Activated T-helper 2 cell treated with anti-CD3 and anti-CD28 coated beads, Interferon-gamma antibody, Interleukin-2, Interleukin-4, amounts not matched to agents 10 μg/mL and 5 μg/mL and 100 μg/mL, durations not matched to agents 14 hours and 24 hours and 36 hours (primary cell): ENCODE measurements around the gene DIP2B. TPM values are rescaled to one million over a fixed set of nuclear protein-coding genes. Genes with fewer than 3 reads are reported as not detected.
A peak's percentile ranks its signal among the peaks of the same experiment; 100 is the strongest.
"Not testable (repeated sequence)": the region's sequence is repeated elsewhere in the genome, so short reads cannot be mapped to it uniquely, and the experiment has no call there.

Source experiments
- DNase-seq: peaks from one replicate; pipeline ENCODE4 v3.0.0; 2021; ENCODE audit warnings: low spot score
- H3K27ac Mint-ChIP-seq: one replicate; pipeline ENCODE4 v1.8.0; 2021; ENCODE audit warnings: mixed read lengths
- H3K27me3 Mint-ChIP-seq: one replicate; pipeline ENCODE4 v1.8.0; 2021; ENCODE audit warnings: low read depth, mixed read lengths
- H3K36me3 Mint-ChIP-seq: one replicate; pipeline ENCODE4 v1.8.0; 2021; ENCODE audit warnings: low read depth, mixed read lengths
- H3K4me1 Mint-ChIP-seq: one replicate; pipeline ENCODE4 v1.8.0; 2021; ENCODE audit warnings: low read depth, mixed read lengths
- H3K4me3 Mint-ChIP-seq: one replicate; pipeline ENCODE4 v1.8.0; 2021; ENCODE audit warnings: low read depth, mild to moderate bottlenecking, moderate library complexity, mixed read lengths
- H3K9me3 Mint-ChIP-seq: one replicate; pipeline ENCODE4 v1.8.0; 2021; ENCODE audit warnings: mixed read lengths
- intact Hi-C: fragments of 100-400 bp; cut with micrococcal nuclease; formaldehyde crosslinking; loops from one replicate; pipeline ENCODE4 v1.15.1; 2023
- total RNA-seq: library from RNA; stranded (reverse); gene quantifications from 2 replicates; pipeline ENCODE4 v1.2.3, GENCODE V29; 2022

Gene DIP2B
- total RNA-seq, 1 donor from 2014 or later, result 27.4 TPM

- peaks cover 47% of the 10 kb centered on the region for H3K4me1 Mint-ChIP-seq
Observed at GRCh38 chr12:50508414-50508813, 3.6 kb downstream of the DIP2B start.

GRCh38 chr12:50508970-50509663 is 4.3 kb downstream of the DIP2B start:
- peaks cover 47% of the 10 kb centered on the region for H3K4me1 Mint-ChIP-seq
- no peak for DNase-seq

More at GRCh38 chr12:50508414-50508813, 3.6 kb downstream of the DIP2B start:
- Mint-ChIP-seq H3K9me3 (no peaks in the 10 kb centered on the region), H3K27ac (no peak overlapping the region), H3K36me3 (peaks cover 10% of the 10 kb centered on the region), H3K27me3 (no peaks in the 10 kb centered on the region), H3K4me3 (peak overlapping the region; percentile 78)
- intact Hi-C loops, result loop anchor here (10.0 kb wide), 3 partner anchors 226 to 516 kb away; partner anchors contain the start of genes ATF1 and SLC11A2
- no peak for DNase-seq

GRCh38 chr12:50514526-50515276 is 9.9 kb downstream of the DIP2B start:
- peaks cover 32% of the 10 kb centered on the region for H3K4me1 Mint-ChIP-seq
- intact Hi-C loops, result no loop called here

More at GRCh38 chr12:50508970-50509663, 4.3 kb downstream of the DIP2B start:
- intact Hi-C loops, result loop anchor here (10.0 kb wide), 3 partner anchors 226 to 516 kb away; partner anchors contain the start of genes ATF1 and SLC11A2
- Mint-ChIP-seq H3K9me3 (no peaks in the 10 kb centered on the region), H3K27ac (peak overlapping the region; percentile 68), H3K36me3 (peaks cover 10% of the 10 kb centered on the region), H3K4me3 (peak overlapping the region; percentile 78), H3K27me3 (no peaks in the 10 kb centered on the region)

GRCh38 chr12:50515587-50515986 is 10.8 kb downstream of the DIP2B start:
- Mint-ChIP-seq H3K27me3 (no peaks in the 10 kb centered on the region), H3K9me3 (no peaks in the 10 kb centered on the region), H3K4me1 (peaks cover 34% of the 10 kb centered on the region), H3K27ac (peak overlapping the region; percentile 62), H3K36me3 (peaks cover 15% of the 10 kb centered on the region), H3K4me3 (no peak overlapping the region)
- intact Hi-C loops, result no loop called here
- no peak for DNase-seq

More at GRCh38 chr12:50514526-50515276, 9.9 kb downstream of the DIP2B start:
- peak overlapping the region; percentile 7 for H3K4me3 Mint-ChIP-seq
- H3K9me3 Mint-ChIP-seq, result no peaks in the 10 kb centered on the region
- H3K27me3 Mint-ChIP-seq, result no peaks in the 10 kb centered on the region
- H3K27ac Mint-ChIP-seq, result peak overlapping the region; percentile 68
- DNase-seq, result no peak
- peaks cover 15% of the 10 kb centered on the region for H3K36me3 Mint-ChIP-seq

GRCh38 chr12:50517421-50518048 is 12.8 kb downstream of the DIP2B start:
- H3K4me3 Mint-ChIP-seq, result no peak overlapping the region
- H3K27me3 Mint-ChIP-seq, result no peaks in the 10 kb centered on the region
- H3K27ac Mint-ChIP-seq, result no peak overlapping the region
- DNase-seq, result no peak
- intact Hi-C loops, result loop anchor here (1.0 kb wide), 1 partner anchor 15 kb away; no protein-coding TSS in a partner anchor
- H3K9me3 Mint-ChIP-seq, result peaks cover under 1% of the 10 kb centered on the region
- H3K4me1 Mint-ChIP-seq, result peaks cover 37% of the 10 kb centered on the region
- peaks cover 20% of the 10 kb centered on the region for H3K36me3 Mint-ChIP-seq

GRCh38 chr12:50518090-50518489 is 13.3 kb downstream of the DIP2B start:
- H3K27ac Mint-ChIP-seq, result no peak overlapping the region
- no peak overlapping the region for H3K4me3 Mint-ChIP-seq
- intact Hi-C loops, result no loop called here
- no peak for DNase-seq
- H3K9me3 Mint-ChIP-seq, result peaks cover 3% of the 10 kb centered on the region
- H3K4me1 Mint-ChIP-seq, result peaks cover 37% of the 10 kb centered on the region
- peaks cover 22% of the 10 kb centered on the region for H3K36me3 Mint-ChIP-seq
- H3K27me3 Mint-ChIP-seq, result no peaks in the 10 kb centered on the region

GRCh38 chr12:50519353-50519752 is 14.6 kb downstream of the DIP2B start:
- peaks cover 32% of the 10 kb centered on the region for H3K36me3 Mint-ChIP-seq
- peak overlapping the region; percentile 28 for H3K27ac Mint-ChIP-seq
- DNase-seq, result no peak
- peaks cover 3% of the 10 kb centered on the region for H3K9me3 Mint-ChIP-seq
- no peaks in the 10 kb centered on the region for H3K27me3 Mint-ChIP-seq
- no peak overlapping the region for H3K4me3 Mint-ChIP-seq
- intact Hi-C loops, result no loop called here
- peaks cover 39% of the 10 kb centered on the region for H3K4me1 Mint-ChIP-seq

- Mint-ChIP-seq H3K4me3 (peak overlapping the region; percentile 28), H3K4me1 (peaks cover 32% of the 10 kb centered on the region), H3K36me3 (peaks cover 27% of the 10 kb centered on the region), H3K27me3 (no peaks in the 10 kb centered on the region), H3K27ac (peak overlapping the region; percentile 81), H3K9me3 (peaks cover 3% of the 10 kb centered on the region)
- no peak for DNase-seq
- intact Hi-C loops, result no loop called here
Observed at GRCh38 chr12:50520416-50521207, 15.8 kb downstream of the DIP2B start.

GRCh38 chr12:50521781-50522180 is 17.0 kb downstream of the DIP2B start:
- H3K9me3 Mint-ChIP-seq, H3K27ac Mint-ChIP-seq, intact Hi-C loops, H3K27me3 Mint-ChIP-seq, H3K4me3 Mint-ChIP-seq, DNase-seq: not testable (repeated sequence)
- peaks cover 34% of the 10 kb centered on the region for H3K4me1 Mint-ChIP-seq
- H3K36me3 Mint-ChIP-seq, result peaks cover 29% of the 10 kb centered on the region

- H3K9me3 Mint-ChIP-seq, result peaks cover 3% of the 10 kb centered on the region
- no peak overlapping the region for H3K27ac Mint-ChIP-seq
- DNase-seq, result no peak
- intact Hi-C loops, result no loop called here
- H3K4me3 Mint-ChIP-seq, result no peak overlapping the region
- peaks cover 37% of the 10 kb centered on the region for H3K4me1 Mint-ChIP-seq
- no peaks in the 10 kb centered on the region for H3K27me3 Mint-ChIP-seq
- peaks cover 29% of the 10 kb centered on the region for H3K36me3 Mint-ChIP-seq
Observed at GRCh38 chr12:50523772-50524171, 19.0 kb downstream of the DIP2B start.

GRCh38 chr12:50524621-50525020 is 19.8 kb downstream of the DIP2B start:
- H3K27ac Mint-ChIP-seq, result no peak overlapping the region
- H3K36me3 Mint-ChIP-seq, result peaks cover 29% of the 10 kb centered on the region
- no peak for DNase-seq
- H3K9me3 Mint-ChIP-seq, result peaks cover 3% of the 10 kb centered on the region
- no peak overlapping the region for H3K4me3 Mint-ChIP-seq
- H3K4me1 Mint-ChIP-seq, result peaks cover 39% of the 10 kb centered on the region
- no peaks in the 10 kb centered on the region for H3K27me3 Mint-ChIP-seq
- intact Hi-C loops, result no loop called here

- peak overlapping the region; percentile 34 for H3K27ac Mint-ChIP-seq
- peaks cover 3% of the 10 kb centered on the region for H3K9me3 Mint-ChIP-seq
- intact Hi-C loops, result no loop called here
- H3K27me3 Mint-ChIP-seq, result no peaks in the 10 kb centered on the region
- H3K36me3 Mint-ChIP-seq, result peaks cover 26% of the 10 kb centered on the region
- peaks cover 35% of the 10 kb centered on the region for H3K4me1 Mint-ChIP-seq
- DNase-seq, result no peak
- no peak overlapping the region for H3K4me3 Mint-ChIP-seq
Observed at GRCh38 chr12:50525422-50525821, 20.6 kb downstream of the DIP2B start.
